Heart right ventricle (tissue), 16 donors: ENCODE data around the gene BNIP1. TPM values are rescaled to one million over a fixed set of nuclear protein-coding genes. Genes with fewer than 3 reads are reported as not detected.

ENCODE experiments used
- ATAC-seq, 8 donors: fragments of 200-7000 bp; cut with Tn5 transposase; one replicate each; pipeline ENCODE4 v1.9.1; 2020; ENCODE audit warnings: mild to moderate bottlenecking in 8 of 8, moderate library complexity in 8 of 8, moderate number of reproducible peaks in 1 of 8
- DNase-seq, 2 donors: peaks; one replicate each; pipeline ENCODE4 v3.0.0-alpha.2; 2020
- H3K27ac ChIP-seq, 10 donors: fragments of 200-600 bp; sonication (generic) in 2 of 10; one replicate each; pipeline versions ENCODE4 v1.5.0 to v1.8.0; 2020 to 2022; ENCODE audit warnings: mild to moderate bottlenecking in 3 of 10
- H3K27me3 ChIP-seq, 7 donors: fragments of 200-600 bp; one replicate each; pipeline ENCODE4 v1.8.0; 2021 to 2022; ENCODE audit warnings: mild to moderate bottlenecking in 2 of 7
- H3K36me3 ChIP-seq, 9 donors: fragments of 200-600 bp; sonication (generic) in 1 of 9; one replicate each; pipeline versions ENCODE4 v1.5.0 to v1.8.0; 2020 to 2022; ENCODE audit warnings: mild to moderate bottlenecking in 2 of 9
- H3K4me1 ChIP-seq, 9 donors: fragments of 200-600 bp; sonication (generic) in 1 of 9; one replicate each; pipeline versions ENCODE4 v1.5.0 to v1.8.0; 2020 to 2022; ENCODE audit warnings: mild to moderate bottlenecking in 4 of 9
- H3K4me3 ChIP-seq, 10 donors: fragments of 200-600 bp; sonication (generic) in 2 of 10; one replicate each; pipeline versions ENCODE4 v1.5.0 to v1.8.0; 2020 to 2022; ENCODE audit warnings: mild to moderate bottlenecking in 7 of 10, moderate library complexity in 2 of 10
- H3K9me3 ChIP-seq, 11 donors: fragments of 200-600 bp in 10 of 11; sonication (generic) in 2 of 11; one replicate each; pipeline versions ENCODE4 v1.5.0 to v1.8.0; 2013 to 2022; ENCODE audit warnings: mild to moderate bottlenecking in 2 of 11, control low read depth in 1 of 11, moderate library complexity in 1 of 11
- WGBS, 2 donors: extraction: QIAGEN DNeasy Blood & Tissue Kit; methylation state at CpG; one replicate each; pipeline ENCODE4 v1.1.7; 2013; ENCODE audit warnings: inconsistent platforms in 1 of 2; 5-methylcytosine and 5-hydroxymethylcytosine counted together
- intact Hi-C, 10 donors: fragments of 100-400 bp; cut with DNase I; formaldehyde crosslinking; loops; one replicate each; pipeline versions ENCODE4 v1.11.1 to v1.14.2; 2022
- polyA plus RNA-seq, 2 donors: library from polyadenylated mRNA; stranded (reverse); fragments of 200-250 nt; gene quantifications; one replicate each; pipeline ENCODE4 v1.2.3, GENCODE V29; 2013
- total RNA-seq, 10 donors: library from RNA; stranded (reverse); fragmentation: NEBNext Ultra II Directional in 3 of 10; extraction: Animal tissue kit (Norgen Biotek cat#: 25700) in 3 of 10; gene quantifications; one replicate each; pipeline versions ENCODE4 v1.2.1 to v1.2.4, GENCODE V29; 2021 to 2023
- TF ChIP-seq, protein P1 (sequence below), 9 donors: fragments of 200-600 bp; sonication (generic) in 2 of 9; IDR thresholded peaks; one replicate each; pipeline versions ENCODE4 v1.5.0 to v1.8.0; 2021 to 2022; ENCODE audit warnings: antibody characterized with exemption in 9 of 9, mild to moderate bottlenecking in 5 of 9, moderate library complexity in 1 of 9
- donor health status: Arrhythmogenic right ventricular cardiomyopathy.
- donor health status: ischemic (EF 13 %, LVEDD 7.1; RV severe dilation, severe dysfunction).
- donor health status: healthy with polysubstance abuse.
- donor health status: DM: no; HTN: yes; CAD: no.
- donor health status: DM: no; HTN: no; CAD: no.
- donor health status: ischemic (EF 25% LVEDD 6.9; RV normal size, moderate dysfunction).
- donor health status: ischemic (EF 25% LVEDD 5.7; RV mildly dilated, moderate dysfunction).
- donor health status: healthy.
- donor health status: DM: yes; HTN: yes; CAD: no.
- donor health status: Ischemic cardiomyopathy.
- donor health status: ischemic (EF 35%, LVEDD 5.7; RV mildly dilated, moderate dysfunction).
- donor health status: nonischemic (EF 11% LVEDD 7.7; RV severe dilation, severe dysfunction).
- donor health status: DM: yes; HTN: yes; CAD: no.
- donor health status: PGD.
- donor health status: ischemic (EF 29% LVEDD 5.4; RV normal size, mild dysfunction).
- donor health status: nonischemic (EF 23%, LVEDD 6.1; RV moderate dilation, normal function).

The BNIP1 gene
- total and polyA plus RNA-seq, 12 donors: 8.5 to 15.9 (median 10.4) TPM

GRCh38 chr5:173101245-173101644 lies 43.1 kb upstream of the BNIP1 start:
- TF ChIP-seq, protein P1, sequence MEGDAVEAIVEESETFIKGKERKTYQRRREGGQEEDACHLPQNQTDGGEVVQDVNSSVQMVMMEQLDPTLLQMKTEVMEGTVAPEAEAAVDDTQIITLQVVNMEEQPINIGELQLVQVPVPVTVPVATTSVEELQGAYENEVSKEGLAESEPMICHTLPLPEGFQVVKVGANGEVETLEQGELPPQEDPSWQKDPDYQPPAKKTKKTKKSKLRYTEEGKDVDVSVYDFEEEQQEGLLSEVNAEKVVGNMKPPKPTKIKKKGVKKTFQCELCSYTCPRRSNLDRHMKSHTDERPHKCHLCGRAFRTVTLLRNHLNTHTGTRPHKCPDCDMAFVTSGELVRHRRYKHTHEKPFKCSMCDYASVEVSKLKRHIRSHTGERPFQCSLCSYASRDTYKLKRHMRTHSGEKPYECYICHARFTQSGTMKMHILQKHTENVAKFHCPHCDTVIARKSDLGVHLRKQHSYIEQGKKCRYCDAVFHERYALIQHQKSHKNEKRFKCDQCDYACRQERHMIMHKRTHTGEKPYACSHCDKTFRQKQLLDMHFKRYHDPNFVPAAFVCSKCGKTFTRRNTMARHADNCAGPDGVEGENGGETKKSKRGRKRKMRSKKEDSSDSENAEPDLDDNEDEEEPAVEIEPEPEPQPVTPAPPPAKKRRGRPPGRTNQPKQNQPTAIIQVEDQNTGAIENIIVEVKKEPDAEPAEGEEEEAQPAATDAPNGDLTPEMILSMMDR (IDR thresholded peaks at IDR 0.05): no peak

DNA sequence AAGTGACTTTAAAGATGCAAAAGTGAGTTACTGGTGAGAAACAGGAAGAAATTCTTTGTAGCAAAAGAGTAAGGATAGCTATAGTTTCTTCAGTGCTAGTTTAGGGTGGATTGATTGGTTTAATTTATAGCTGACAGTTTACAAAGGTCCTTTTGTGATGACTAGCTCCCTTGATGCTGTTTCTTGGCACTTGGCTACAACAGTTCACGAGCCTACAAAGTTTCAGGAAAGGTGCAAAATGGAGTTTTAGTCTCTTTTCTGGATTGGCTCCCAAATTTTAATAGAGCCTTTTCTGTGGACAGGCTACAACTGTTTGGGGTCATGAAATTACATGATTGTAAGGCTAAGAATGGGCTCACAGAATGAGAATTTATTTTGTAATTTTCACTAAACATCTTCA lies 40.9 kb upstream of the BNIP1 start:
- Histone ChIP-seq H3K4me1 (peaks cover 0 to 33% (median 4%) of the 10 kb centered on the region in 9 donors), H3K27me3 (no peaks in the 10 kb centered on the region), H3K9me3 (peaks cover 0 to 13% (median 4%) of the 10 kb centered on the region in 11 donors), H3K36me3 (peaks cover 0 to 20% (median 4%) of the 10 kb centered on the region in 9 donors), H3K27ac (no peak overlapping the region), H3K4me3 (no peak overlapping the region)
- ATAC-seq (no peak), DNase-seq (no peak)
- TF ChIP-seq, protein P1 (IDR thresholded peaks at IDR 0.05): no peak
- intact Hi-C loops: no loop called here
- WGBS, 2 donors: 73 to 74% methylated on average over 1 of the region's 1 CpG

More at GRCh38 chr5:173101245-173101644, 43.1 kb upstream of the BNIP1 start:
- Histone ChIP-seq H3K27ac (no peak overlapping the region), H3K27me3 (no peaks in the 10 kb centered on the region), H3K4me1 (peaks cover 0 to 51% (median 18%) of the 10 kb centered on the region in 9 donors), H3K36me3 (peaks cover 0 to 16% (median 4%) of the 10 kb centered on the region in 9 donors), H3K4me3 (no peak overlapping the region), H3K9me3 (peaks cover 0 to 13% (median 4%) of the 10 kb centered on the region in 11 donors)
- WGBS, 2 donors: 97 to 100% methylated on average over 2 of the region's 2 CpGs
- no peak for ATAC-seq
- intact Hi-C loops: no loop called here
- DNase-seq: no peak

DNA sequence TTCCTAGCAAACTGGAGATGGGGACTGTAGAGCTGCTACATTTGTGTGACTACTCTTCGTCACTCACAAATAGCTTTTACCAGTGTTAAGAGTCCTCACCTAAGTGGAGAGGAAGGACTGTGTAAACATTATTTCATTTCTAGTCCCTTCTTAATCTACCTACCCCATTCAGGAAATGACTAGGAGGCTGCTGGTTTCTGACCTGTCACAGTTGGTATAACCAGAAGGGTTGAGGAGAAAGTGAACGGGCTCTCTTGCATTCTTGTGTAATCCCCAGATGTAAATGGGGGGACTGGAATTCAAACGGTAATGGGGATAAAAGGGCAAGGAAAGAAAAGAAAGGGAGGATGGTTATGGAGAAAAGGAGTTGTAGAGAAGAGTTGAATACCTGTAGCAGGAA lies 35.4 kb upstream of the BNIP1 start:
- intact Hi-C loops: no loop called here
- WGBS, 2 donors: 71 to 72% methylated on average over 3 of the region's 3 CpGs
- Histone ChIP-seq H3K27ac (no peak overlapping the region), H3K27me3 (no peaks in the 10 kb centered on the region), H3K4me1 (peaks cover 0 to 10% (median 0%) of the 10 kb centered on the region in 9 donors), H3K4me3 (no peak overlapping the region), H3K9me3 (no peaks in the 10 kb centered on the region), H3K36me3 (peaks cover 0 to 67% (median 39%) of the 10 kb centered on the region in 9 donors)
- no peak for DNase-seq
- TF ChIP-seq, protein P1 (IDR thresholded peaks at IDR 0.05): no peak
- no peak for ATAC-seq

GRCh38 chr5:173114536-173114935 lies 29.8 kb upstream of the BNIP1 start:
- intact Hi-C loops: no loop called here
- no peak overlapping the region for H3K4me3 ChIP-seq
- H3K9me3 ChIP-seq: peaks cover 0 to 7% (median 3%) of the 10 kb centered on the region in 11 donors
- DNase-seq (no peak), ATAC-seq (no peak)
- no peaks in the 10 kb centered on the region for H3K27me3 ChIP-seq
- TF ChIP-seq, protein P1 (IDR thresholded peaks at IDR 0.05): no peak
- 96 to 98% methylated on average over 1 of the region's 1 CpG for WGBS, 2 donors
- H3K36me3 ChIP-seq: peaks cover 0 to 95% (median 38%) of the 10 kb centered on the region in 9 donors
- H3K4me1 ChIP-seq: peaks cover 0 to 4% (median 0%) of the 10 kb centered on the region in 9 donors
- no peak overlapping the region for H3K27ac ChIP-seq
